NCI-H1048 (cell line): ENCODE data around the gene USP9Y.
"Not testable (repeated sequence)": the region's sequence is repeated elsewhere in the genome, so short reads cannot be mapped to it uniquely, and the experiment has no call there.

Experiments
- DNase-seq: peaks from one replicate; lab custom pipeline; 2025; lab: John Stamatoyannopoulos, UW

Gene USP9Y, protein sequence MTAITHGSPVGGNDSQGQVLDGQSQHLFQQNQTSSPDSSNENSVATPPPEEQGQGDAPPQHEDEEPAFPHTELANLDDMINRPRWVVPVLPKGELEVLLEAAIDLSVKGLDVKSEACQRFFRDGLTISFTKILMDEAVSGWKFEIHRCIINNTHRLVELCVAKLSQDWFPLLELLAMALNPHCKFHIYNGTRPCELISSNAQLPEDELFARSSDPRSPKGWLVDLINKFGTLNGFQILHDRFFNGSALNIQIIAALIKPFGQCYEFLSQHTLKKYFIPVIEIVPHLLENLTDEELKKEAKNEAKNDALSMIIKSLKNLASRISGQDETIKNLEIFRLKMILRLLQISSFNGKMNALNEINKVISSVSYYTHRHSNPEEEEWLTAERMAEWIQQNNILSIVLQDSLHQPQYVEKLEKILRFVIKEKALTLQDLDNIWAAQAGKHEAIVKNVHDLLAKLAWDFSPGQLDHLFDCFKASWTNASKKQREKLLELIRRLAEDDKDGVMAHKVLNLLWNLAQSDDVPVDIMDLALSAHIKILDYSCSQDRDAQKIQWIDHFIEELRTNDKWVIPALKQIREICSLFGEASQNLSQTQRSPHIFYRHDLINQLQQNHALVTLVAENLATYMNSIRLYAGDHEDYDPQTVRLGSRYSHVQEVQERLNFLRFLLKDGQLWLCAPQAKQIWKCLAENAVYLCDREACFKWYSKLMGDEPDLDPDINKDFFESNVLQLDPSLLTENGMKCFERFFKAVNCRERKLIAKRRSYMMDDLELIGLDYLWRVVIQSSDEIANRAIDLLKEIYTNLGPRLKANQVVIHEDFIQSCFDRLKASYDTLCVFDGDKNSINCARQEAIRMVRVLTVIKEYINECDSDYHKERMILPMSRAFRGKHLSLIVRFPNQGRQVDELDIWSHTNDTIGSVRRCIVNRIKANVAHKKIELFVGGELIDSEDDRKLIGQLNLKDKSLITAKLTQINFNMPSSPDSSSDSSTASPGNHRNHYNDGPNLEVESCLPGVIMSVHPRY (N-terminal part only)

DNA sequence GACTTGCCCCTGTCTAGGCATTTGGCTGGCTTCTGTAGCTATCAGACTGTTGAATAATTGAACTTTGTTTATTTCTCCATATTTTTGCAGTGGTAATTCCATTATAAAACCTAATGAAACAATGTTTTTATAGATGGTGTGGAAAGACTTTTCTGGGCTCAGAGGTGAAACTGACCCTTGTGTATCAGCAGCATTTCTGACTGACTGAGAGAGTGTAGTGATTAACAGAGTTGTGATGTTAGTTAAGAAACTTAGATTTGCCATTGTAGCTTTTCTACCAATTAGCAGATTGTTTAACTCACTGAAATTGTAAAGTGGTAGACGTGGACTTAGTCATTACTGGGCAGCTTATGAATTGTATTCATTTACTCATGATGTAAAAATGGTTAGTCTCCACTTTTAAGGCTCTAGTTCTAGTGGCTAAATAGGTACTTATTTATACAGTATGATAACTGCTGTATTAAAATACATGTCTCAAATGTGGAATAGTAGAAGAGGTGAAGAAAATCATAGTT, at the start of gene USP9Y:
Gene USP9Y (plus strand): TSS at position 51 of the 515 bp plus-strand sequence. CDS start 8,217 bp downstream, outside the sequence.
- no peak for DNase-seq

DNA sequence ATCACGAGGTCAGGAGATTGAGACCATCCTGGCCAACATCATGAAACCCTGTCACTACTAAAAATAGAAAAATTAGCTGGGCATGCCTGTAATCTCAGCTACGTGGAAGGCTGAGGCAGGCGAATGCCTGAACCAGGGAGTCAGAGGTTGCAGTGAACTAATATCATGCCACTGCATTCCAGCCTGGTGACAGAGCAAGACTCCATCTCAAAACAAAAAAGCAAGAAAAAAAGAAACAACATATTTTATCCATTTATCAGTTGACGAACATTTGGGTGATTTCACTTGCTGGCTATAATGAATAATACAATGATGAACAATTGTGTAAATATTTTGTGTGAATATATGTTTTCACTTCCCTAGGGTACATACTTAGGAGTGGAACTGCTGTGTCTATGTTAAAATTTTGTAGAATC, 49.4 kb upstream of the USP9Y start:
- DNase-seq: no peak

DNA sequence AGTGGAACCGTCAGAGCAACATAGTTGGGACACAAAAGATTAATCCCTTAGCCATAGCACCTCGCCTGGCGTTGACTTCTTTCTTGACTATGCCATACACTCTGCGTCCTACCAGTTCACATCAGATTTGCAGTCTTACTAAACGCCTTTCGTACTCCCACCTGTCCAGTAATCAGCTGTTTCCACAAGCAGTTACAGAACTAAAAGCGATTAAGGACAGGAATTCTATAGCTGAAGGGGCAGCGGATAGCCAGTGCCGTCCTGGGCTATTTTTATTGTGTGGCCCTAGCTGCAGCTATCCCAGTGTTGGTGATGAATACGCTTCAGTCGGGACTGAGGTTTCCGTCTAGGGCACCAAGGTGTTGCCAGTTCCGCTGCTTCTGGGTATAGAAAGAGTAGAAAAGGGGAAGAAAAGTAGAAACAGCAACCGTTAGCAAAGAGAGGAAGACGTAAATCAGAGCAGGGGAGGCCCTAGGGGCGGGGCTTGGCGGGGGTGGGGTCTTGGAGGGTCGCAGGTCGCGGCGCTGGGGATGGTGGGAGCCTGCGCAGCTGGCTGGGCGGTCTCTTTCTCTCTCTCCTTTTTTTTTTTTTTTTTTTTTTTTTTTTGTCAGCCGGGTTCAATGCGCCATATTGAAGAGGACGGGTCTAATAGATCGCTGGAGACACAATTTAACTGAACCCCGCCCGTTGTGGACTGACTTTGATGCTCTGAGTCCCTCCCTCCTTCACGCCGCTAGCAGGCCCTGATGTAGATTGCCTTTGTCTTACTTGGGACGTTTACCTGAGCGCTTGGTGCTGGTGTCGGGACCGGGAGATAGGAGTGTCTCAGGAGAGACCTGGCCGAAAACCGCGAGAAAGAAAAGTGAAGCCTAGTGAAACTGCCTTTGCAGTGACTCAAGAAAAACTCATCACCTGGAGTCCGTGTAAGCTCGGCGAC, 39.0 kb upstream of the USP9Y start:
- DNase-seq: no peak

DNA sequence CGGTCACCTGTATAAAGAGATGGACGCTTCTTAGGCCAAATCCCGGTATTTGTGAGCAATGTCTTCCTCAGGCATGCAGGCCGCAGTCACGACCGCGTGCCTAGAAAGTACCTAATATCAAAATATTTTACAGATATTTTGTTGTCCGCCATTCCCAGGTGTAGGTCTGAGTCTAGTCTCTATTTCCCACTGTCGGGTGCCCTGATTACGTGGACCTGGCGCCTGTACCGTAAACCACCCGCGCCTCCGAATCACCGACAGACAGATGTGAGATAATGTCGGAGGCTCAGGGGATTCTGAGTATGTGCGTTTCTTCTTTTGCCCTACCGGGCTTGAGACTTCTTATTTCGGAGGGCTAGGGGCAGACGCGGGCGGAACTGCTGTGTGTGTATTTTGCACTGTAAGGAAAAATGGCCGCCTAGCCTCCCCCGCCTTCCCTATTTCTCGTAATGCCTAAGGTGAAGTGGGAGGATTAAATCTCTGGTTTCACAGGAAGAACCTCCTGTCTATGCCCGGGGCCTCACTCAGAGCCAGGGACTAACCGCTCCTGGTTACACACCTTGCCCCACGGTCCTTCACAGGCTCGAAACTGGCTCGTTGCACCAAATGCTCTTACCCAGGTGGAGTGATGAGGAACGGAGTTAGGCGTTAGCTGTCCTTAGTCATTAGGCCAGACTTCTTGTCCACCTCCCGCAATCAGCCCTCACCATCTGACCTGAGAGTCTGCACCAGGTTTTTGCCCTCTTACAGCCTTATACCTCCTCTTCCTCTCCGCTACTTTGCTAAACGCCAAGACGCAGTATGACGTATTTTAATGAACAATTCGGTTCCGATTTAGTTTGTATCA, 38.1 kb upstream of the USP9Y start:
- DNase-seq: no peak

DNA sequence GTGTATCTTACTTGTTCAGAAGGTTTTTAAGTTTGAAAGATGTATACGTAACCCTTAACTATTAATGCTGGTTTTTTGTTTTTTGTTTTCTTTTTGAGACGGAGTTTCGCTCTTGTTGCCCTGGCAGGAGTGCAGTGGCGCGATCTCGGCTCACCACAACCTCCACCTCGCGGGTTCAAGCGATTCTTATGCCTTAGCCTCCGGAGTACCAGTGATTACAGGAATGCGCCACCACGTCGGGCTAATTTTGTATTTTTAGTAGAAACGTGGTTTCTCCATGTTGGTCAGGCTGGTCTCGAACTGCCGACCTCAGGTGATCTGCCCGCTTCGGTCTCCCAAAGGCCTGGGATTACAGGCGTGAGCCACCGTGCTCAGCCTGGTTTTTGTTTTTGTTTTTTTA, 37.2 kb upstream of the USP9Y start:
- not testable (repeated sequence) for DNase-seq

DNA sequence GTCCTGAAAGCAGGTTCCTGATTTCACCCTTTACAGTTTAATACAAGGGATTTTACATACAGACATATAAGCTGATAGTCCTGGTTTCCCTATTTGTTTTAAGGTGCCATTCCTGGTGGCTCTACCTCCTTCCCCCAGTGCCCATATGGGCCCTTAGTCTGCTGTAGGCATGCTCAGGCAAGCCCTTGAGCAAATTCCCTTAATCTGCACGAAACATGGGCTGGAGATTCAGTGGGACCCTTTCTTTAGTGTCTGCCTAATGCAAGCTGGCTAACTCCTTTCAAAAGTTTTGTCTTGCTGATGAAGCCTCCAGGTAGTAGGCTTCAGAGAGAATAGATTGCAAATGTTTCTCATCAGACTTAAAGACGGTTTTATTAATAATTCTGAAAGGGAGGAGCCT, 22.9 kb upstream of the USP9Y start:
- no peak for DNase-seq

DNA sequence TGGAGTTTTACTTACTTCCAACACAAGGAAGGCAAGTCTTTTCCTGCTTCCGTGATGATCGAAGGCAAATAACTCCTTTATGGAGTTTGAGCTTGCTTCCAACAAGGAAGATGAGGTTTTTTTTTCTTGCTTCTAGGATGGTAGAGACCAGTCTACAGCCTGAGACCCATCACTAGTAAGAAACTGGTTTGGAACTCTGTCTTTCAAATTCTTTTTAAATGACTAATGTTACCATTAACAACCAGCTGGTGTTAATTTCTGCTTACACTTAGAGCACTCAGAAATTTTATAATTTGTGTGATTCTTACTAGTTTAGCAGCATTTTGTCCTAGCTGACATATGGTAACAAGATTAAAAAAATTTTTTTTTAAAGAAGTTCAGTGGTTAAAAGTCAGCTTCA, 19.5 kb upstream of the USP9Y start:
- no peak for DNase-seq

DNA sequence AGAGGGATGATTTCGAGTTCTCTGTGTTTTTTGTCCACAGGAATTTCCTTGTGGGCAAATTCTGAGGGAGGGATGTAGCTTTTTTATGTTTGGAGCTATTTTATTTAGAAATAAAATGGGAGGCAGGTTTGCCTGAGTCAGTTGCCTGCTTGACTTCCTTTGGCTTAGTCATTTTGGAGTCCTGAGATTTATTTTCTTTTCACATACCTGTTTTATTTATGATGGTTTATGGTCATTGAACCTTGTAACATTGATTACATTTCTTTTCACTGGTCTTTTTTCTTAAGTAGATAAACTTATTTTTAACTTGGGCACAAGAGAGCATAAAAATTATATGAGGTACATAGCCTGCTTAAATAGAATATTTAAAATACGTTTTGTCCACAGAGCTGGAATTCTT, 12.7 kb upstream of the USP9Y start:
- no peak for DNase-seq

DNA sequence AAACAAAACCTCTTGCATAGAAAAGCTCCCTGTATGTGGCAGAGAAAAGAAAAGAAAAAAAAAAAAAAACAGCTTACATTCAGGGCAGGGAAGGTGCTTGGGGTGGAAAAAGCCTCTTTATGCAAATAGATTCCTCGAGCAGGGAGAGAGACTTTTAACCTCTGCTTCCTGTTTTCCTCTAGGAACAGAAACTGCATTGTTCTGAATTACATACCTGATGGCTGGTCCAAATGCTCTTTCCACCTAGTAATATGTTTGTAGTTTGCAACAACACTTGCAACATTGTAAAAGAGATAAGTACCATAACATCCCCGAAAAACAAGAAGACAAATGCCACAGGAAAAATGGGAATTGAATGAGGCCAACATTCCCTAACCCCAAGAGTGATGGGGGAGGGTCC, 944 bp upstream of the USP9Y start:
- no peak for DNase-seq

DNA sequence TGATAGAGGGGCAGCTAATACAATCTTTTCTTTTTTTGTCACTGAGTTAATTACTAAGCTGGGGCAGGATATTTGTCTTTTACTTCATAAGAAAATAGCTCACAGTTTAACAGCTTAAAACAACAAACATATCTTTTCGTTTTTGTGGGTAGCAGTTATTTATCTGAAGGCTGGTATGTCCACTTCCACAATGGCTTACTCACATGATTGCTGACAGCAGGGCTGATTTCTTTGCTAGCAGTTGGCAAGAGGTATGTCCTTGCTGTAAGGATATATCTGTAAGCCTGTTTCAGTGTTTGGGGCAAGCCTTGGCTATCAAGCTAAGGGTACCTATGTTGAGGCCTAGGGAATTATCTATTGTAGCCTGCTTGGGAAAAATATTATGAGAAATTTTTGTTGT, 1.1 kb downstream of the USP9Y start:
- DNase-seq: no peak

DNA sequence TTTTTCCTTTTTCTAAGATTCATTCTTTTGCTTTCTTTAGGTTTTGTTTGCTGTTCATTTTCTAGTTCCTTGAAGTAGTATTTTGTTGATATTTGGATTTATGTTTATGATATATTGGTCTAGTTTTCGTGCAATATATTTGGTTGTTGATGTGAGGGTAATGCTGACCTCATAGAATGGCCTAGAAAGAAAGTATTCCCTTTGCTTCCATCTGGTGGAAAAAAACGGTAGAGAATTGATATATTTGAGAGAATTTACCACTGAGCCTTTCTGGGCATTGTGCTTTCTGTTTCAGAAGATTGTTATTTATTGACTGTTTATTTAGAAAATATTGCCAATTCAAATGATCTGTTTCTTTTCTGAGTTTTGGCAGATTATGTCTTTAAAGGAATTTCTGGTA, 9.4 kb downstream of the USP9Y start:
- DNase-seq: no peak

DNA sequence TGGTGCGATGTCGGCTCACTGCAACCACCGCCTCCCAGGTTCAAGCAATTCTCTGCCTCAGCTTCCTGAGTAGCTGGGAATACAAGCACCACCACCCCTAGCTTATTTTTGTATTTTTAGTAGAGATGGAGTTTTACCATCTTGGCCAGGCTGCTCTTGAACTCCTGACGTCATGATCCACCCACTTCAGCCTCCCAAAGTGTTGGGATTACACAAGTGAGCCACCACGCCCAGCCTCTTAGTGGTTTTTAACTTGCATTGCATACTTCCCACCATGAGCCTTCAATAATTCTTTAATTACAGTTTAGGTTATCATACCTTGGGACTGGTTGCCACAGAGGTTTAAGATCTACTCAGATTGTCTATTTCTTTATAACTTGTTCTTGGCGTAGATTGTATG, 14.3 kb downstream of the USP9Y start:
- DNase-seq: no peak

DNA sequence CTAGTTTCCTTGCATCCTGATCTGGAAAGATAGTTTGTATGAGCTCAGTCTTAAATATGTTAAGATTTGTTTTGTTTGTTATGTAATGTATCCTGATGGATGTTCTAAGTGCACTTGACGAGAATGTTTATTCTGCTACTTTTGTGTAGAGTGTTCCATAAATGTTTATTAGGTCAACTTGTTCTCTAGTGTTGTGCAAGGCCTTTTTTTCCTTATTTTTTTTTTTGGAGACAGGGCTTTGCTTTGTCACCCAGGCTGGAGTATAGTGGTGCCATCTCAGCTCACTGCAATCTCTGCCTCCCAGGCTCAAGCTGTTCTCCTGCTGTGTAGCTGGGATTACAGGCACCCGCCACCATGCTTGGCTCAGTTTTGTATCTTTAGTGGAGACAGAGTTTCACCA, 28.7 kb downstream of the USP9Y start:
- no peak for DNase-seq

DNA sequence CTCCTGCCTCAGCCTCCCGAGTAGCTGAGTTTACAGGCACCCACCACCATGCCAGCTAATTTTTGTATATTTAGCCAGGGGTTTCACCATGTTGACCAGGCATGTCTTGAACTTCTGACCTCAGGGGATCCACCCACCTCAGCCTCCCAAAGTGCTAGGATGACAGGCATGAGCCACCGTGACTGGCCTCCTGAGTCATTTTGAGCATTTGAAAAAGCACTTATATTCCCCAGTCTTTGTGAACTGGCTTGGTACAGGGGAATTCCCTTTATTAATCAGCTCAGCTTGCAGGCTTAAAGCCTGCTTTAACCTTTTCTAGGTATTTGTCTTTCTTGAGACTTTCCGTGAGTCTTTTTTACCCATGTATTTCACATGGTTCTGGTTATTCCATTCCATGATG, 32.6 kb downstream of the USP9Y start:
- no peak for DNase-seq

DNA sequence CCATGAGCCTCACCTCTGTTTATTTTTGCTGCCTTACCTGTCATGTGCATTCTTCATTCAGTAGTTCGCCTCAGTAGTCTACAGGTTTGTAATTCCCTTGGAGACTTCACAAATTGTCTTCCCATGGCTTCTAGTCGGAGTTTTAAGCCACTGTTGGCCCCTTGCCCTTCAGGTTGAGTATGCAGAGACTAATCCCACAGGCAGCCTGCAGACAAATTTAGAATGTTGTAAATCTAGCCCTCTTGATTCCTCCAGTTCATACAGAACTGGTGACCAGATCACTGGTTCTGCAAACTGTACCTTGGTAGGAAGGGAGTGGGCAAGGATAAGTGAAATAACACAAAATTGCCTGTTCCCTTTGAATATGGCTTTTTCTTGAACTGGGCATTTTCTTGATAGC, 33.0 kb downstream of the USP9Y start:
- no peak for DNase-seq

DNA sequence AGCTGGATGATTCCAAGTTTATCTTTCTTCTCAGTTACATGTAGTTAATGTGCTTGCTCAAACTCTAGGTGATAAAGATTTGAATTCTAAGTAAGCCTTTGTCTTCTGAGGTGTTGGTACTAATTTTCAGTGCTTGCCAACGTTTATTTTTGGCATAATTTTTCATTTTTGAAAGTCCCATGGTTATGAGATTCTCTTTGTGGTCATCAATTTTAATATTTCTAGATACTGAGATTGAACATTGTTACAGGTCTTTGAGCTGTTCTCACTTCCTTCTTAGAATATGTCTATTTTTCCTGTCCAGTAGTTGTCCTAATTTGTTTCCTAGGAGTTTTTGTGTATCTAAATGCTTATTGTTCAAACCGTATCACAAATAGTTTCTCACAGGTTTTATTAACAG, 40.4 kb downstream of the USP9Y start:
- no peak for DNase-seq

DNA sequence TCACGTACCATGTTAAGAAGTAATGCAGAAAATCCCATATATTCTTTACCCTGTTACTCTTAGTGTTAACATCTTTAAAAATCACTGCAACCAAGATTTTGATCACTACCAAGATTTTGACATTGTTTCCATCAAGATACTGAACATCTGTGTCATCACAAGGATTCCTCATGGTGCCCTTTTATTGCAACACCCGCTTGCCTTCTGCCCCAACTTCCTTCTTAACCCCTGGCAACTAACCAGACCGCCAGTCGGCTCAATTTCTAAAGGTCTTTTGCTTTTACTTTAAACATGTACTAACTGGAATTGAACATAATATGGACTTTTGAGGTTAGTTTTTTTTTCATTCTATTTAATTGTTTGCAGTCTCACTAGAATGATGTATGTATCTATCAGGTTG, 41.7 kb downstream of the USP9Y start:
- DNase-seq: no peak

DNA sequence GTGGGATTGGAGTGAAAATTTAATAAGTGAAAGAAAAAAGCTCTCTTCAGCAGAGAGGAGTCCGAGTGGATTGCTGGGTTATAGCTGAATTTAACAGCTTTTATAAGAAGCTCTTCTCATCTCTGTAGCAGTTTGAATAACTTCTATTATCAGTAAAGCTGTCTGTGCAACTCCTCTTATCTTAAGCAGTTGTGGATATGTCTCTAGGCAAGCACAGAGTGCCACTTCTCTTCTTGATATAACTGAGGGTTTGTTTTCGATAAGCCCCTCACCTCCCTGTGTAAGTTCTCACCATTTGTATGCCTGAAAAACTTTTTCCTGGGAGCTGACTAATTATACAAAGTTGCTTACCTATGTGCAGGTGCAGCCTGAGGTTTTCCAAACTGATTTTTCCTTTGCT, 43.1 kb downstream of the USP9Y start:
- DNase-seq: no peak

DNA sequence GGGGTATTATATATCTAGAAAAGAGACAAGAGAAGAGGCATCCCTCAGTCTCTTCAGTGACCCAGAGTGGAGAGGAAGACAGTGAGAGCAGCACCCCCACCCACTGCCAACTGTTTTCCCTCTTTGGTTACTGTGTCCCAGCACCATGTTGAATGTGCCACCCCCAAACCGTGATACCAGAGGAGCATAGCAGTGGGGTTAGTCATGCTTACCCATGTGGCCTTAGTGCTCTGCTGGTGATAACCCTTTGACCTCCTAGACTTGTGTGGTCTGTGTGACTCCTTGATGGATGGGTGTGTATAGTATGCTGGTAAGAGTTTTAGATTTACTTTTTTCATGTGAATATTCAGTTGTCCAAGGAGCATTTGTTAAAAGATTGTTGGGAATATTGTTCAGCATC, 48.3 kb downstream of the USP9Y start:
- DNase-seq: no peak

DNA sequence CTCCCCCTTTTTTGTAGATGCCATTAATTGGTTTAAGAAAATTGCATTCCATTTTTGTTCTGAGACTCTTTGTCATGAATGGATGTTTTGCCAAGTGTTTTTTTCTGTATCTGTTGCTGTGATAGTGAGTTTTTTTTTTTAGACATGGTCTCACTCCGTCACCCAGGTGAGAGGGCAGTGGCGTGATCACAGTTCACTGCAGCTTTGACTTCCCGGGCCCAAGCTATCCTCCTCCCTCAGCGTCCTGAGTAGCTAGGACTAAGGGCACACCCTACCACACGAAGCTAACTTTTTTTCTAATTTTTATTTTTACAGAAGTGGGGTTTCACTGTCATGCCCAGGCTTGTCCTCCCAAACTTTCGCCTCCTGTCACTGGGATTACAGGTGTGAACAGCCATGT, 51.8 kb downstream of the USP9Y start:
- DNase-seq: no peak

DNA sequence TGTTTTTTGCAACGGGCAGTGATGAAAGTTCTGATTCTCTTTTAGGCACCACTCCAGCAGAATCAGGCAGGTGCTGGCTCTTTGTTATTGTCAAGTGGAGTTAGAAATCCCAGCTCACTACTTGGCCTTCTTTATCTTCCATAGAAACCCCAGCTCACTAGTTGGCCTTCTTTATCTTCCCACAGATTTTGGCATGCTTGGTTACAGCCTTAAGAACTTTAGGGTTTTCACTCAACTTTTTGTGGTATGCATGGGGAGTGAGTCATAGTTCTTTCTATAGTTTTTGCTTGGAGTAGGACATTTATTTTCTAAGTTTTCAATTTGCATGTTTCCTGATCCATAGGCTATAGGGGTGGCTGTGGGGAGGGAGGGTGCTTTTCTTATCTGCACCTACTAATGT, 55.0 kb downstream of the USP9Y start:
- DNase-seq: no peak
